K562 (cell line): ENCODE results near the gene FBXL3.

Experiments used
- CXXC5 ChIP-seq: fragments of 250-450 bp; sonication (Bioruptor Pico); IDR thresholded peaks from 2 replicates; pipeline ENCODE4 v1.8.0; 2022; ENCODE audit warnings: inconsistent platforms, mild to moderate bottlenecking, moderate library complexity
- SIN3A ChIP-seq, 2 experiments: fragments of 150-350 bp in 1 of 2; IDR thresholded peaks; 2 replicates each; pipeline ENCODE4 v1.6.1; 2011 to 2016; ENCODE audit warnings: borderline replicate concordance in 2 of 2, low read depth in 2 of 2, low read length in 2 of 2, mild to moderate bottlenecking in 2 of 2, moderate library complexity in 2 of 2; ENCODE audit not compliant: control insufficient read depth in 1 of 2
- USF2 ChIP-seq: sonication (generic); formaldehyde crosslinking; IDR thresholded peaks from 2 replicates; pipeline ENCODE4 v1.5.0; 2020; ENCODE audit warnings: missing genetic modification reagents

- TF ChIP-seq SIN3A (IDR thresholded peaks at IDR 0.05; ENCODE audit: borderline replicate concordance in 2 of 2, control insufficient read depth in 1 of 2, low read depth in 2 of 2, low read length in 2 of 2) (no peak), CXXC5 (CRISPR knock-in tag) (no peak), USF2 (CRISPR knock-in tag) (no peak)
Observed at GRCh38 chr13:77056886-77057285, 29.9 kb upstream of the FBXL3 start.
